Upper lobe of left lung (tissue), 6 donors: ENCODE measurements around the gene MRPL43. TPM values are rescaled to one million over a fixed set of nuclear protein-coding genes. Genes with fewer than 3 reads are reported as not detected.
A peak's percentile ranks its signal among the peaks of the same experiment; 100 is the strongest.

ENCODE experiments used
- ATAC-seq, 2 donors: fragments of 200-7000 bp; cut with Tn5 transposase; one replicate each; pipeline ENCODE4 v1.9.1; 2022; ENCODE audit warnings: mild to moderate bottlenecking in 2 of 2, moderate library complexity in 2 of 2; ENCODE audit not compliant: low FRiP score in 2 of 2
- DNase-seq, 2 donors: peaks; one replicate each; pipeline ENCODE4 v3.0.0-alpha.2; 2019 to 2020
- H3K27ac ChIP-seq, 4 donors: fragments of 200-600 bp; sonication (generic); one replicate each; pipeline ENCODE4 v1.5.1; 2016 to 2019
- H3K27me3 ChIP-seq, 4 donors: fragments of 200-600 bp; sonication (generic); one replicate each; pipeline ENCODE4 v1.5.1; 2017 to 2019
- H3K36me3 ChIP-seq, 4 donors: fragments of 200-600 bp; sonication (generic); one replicate each; pipeline ENCODE4 v1.5.1; 2016 to 2019
- H3K4me1 ChIP-seq, 4 donors: fragments of 200-600 bp; sonication (generic); one replicate each; pipeline ENCODE4 v1.5.1; 2018 to 2019
- H3K4me3 ChIP-seq, 4 donors: fragments of 200-600 bp; sonication (generic); one replicate each; pipeline ENCODE4 v1.5.1; 2017 to 2019; ENCODE audit warnings: mild to moderate bottlenecking in 2 of 4, moderate library complexity in 1 of 4
- H3K9me3 ChIP-seq, 4 donors: fragments of 200-600 bp; sonication (generic); one replicate each; pipeline ENCODE4 v1.5.1; 2018 to 2019
- EP300 ChIP-seq, 4 donors: sonication (generic); formaldehyde crosslinking; IDR thresholded peaks; one replicate each; pipeline ENCODE4 v1.5.1; 2017; ENCODE audit warnings: antibody characterized with exemption in 4 of 4, control low read depth in 2 of 4
- POLR2A ChIP-seq, 4 donors: fragments of 450-650 bp; IDR thresholded peaks; one replicate each; pipeline ENCODE4 v1.5.1; 2016 to 2017; ENCODE audit warnings: antibody characterized with exemption in 4 of 4, mild to moderate bottlenecking in 2 of 4
- POLR2AphosphoS5 ChIP-seq, 2 donors: sonication (generic); formaldehyde crosslinking; IDR thresholded peaks; one replicate each; pipeline ENCODE4 v1.5.1; 2017; ENCODE audit warnings: antibody characterized with exemption in 2 of 2
- WGBS, 2 donors: methylation state at CpG; one replicate each; pipeline ENCODE4 v1.1.5; 2017 to 2018; 5-methylcytosine and 5-hydroxymethylcytosine counted together
- total RNA-seq, 6 donors: library from RNA; depleted of rRNA in 4 of 6; stranded (reverse); fragments of >200 nt in 4 of 6; gene quantifications; one replicate each; pipeline versions ENCODE4 v1.1.0 to v1.2.1, GENCODE V29; 2016 to 2021
- TF ChIP-seq, protein P1 (sequence below), 6 experiments: fragments of 450-650 bp in 4 of 6; fragments of 200-600 bp in 2 of 6; sonication (generic) in 2 of 6; IDR thresholded peaks; one replicate each; pipeline ENCODE4 v1.5.1; 2016 to 2019; ENCODE audit warnings: antibody characterized with exemption in 6 of 6
- donor health status: DM: no; HTN: no; CAD: no; lungs with moderate emphysema.
- donor health status: DM: no; HTN: yes; CAD: no; lungs with severe emphysema.

MRPL43 gene
- total RNA-seq, 6 donors from 2014 or later, result 40.2 to 72.1 (median 63.5) TPM

DNA sequence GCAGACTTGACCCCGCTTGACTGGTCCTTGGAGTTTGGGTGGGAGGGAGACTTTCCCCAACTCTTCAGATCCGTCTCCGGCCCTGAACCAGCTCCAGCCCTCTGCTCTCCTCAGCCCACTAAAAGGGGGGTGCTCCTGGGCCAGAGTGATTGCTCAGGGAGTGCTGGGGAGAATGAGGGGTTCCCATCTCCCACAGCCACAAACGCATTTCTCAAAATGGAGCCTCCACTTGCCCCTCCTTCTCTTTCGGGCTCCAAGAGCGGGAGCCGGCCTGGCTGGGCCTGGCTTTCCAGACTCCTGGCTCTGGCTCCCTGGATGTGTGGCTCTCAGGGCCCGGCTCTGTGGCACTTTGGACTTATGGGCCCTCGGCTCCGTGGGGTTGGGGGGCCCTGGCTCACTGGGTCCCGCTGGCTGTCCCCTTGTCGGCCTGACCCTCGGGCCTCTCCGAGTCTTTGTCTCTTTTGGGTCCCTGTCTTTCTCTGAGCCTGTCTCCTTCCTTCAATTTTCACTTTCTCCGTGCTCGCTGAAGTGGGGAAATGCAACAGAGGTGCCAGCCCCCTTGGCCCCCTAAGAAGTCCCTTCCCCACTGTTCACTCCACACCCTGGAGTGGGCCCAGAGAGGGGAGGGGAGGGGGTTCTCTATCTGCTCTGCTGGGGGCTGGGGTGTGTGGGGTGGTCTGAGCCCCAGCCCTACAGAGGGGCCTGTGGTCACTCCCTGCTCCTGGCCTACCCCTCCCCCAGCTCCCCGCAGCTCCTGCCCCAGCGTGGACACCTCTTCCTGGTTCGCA is 13.0 kb upstream of the MRPL43 start:
- peak in 1 of 2 donors; percentile 77 for DNase-seq
- TF ChIP-seq EP300 (IDR thresholded peaks at IDR 0.05) (no peak), POLR2A (IDR thresholded peaks at IDR 0.05) (no peak), POLR2AphosphoS5 (IDR thresholded peaks at IDR 0.05) (no peak)
- TF ChIP-seq, protein P1, sequence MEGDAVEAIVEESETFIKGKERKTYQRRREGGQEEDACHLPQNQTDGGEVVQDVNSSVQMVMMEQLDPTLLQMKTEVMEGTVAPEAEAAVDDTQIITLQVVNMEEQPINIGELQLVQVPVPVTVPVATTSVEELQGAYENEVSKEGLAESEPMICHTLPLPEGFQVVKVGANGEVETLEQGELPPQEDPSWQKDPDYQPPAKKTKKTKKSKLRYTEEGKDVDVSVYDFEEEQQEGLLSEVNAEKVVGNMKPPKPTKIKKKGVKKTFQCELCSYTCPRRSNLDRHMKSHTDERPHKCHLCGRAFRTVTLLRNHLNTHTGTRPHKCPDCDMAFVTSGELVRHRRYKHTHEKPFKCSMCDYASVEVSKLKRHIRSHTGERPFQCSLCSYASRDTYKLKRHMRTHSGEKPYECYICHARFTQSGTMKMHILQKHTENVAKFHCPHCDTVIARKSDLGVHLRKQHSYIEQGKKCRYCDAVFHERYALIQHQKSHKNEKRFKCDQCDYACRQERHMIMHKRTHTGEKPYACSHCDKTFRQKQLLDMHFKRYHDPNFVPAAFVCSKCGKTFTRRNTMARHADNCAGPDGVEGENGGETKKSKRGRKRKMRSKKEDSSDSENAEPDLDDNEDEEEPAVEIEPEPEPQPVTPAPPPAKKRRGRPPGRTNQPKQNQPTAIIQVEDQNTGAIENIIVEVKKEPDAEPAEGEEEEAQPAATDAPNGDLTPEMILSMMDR (IDR thresholded peaks at IDR 0.05), result no peak
- no peaks in the 10 kb centered on the region for H3K27me3 ChIP-seq
- ATAC-seq, result no peak
- 5 to 15% methylated on average over 15 to 19 of the region's 19 CpGs for WGBS, 2 donors
- H3K9me3 ChIP-seq, result no peaks in the 10 kb centered on the region
- peaks cover 52 to 70% (median 56%) of the 10 kb centered on the region in 4 donors for H3K4me1 ChIP-seq
- H3K27ac ChIP-seq, result peak overlapping the region; percentile 95 to 100 (median 98)
- peak overlapping the region; percentile 62 to 95 (median 78) for H3K4me3 ChIP-seq
- peaks cover 3 to 29% (median 15%) of the 10 kb centered on the region in 4 donors for H3K36me3 ChIP-seq

DNA sequence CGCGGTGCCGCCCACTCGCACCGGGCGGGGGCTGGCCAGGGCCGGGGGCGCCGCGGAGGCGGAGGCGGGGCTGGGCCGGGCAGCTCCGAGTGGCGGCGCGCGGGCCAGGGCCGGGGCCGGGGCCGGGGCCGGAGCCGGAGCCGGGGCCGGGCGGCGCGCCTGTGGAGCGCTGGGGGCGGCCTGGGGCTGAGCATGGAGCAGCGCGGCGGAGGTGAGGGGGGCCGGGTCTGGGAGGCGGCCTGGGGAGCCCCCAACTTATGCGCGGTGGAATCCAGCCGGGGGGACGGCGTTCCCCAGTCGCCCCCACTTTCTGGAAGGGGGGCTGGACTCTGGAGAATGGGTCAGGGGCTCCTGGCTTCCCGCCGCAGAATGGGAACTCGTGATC is 12.4 kb upstream of the MRPL43 start, which contains the start of gene LZTS2:
Gene LZTS2 (plus strand): TSS at position 67 of the 385 bp plus-strand sequence. CDS start 2,731 bp downstream, outside the sequence.
- peak within 1 kb of the TSS; percentile 62 to 95 (median 78) for H3K4me3 ChIP-seq
- no peaks in the 10 kb centered on the region for H3K27me3 ChIP-seq
- H3K4me1 ChIP-seq, result peaks cover 50 to 66% (median 54%) of the 10 kb centered on the region in 4 donors
- H3K36me3 ChIP-seq, result peaks cover 3 to 24% (median 13%) of the 10 kb centered on the region in 4 donors
- H3K9me3 ChIP-seq, result no peaks in the 10 kb centered on the region
- WGBS, 2 donors, result 0 to 6% methylated on average over 3 of the region's 44 CpGs
- DNase-seq, result no peak
- TF ChIP-seq POLR2A (IDR thresholded peaks at IDR 0.05) (no peak), POLR2AphosphoS5 (IDR thresholded peaks at IDR 0.05) (no peak), EP300 (IDR thresholded peaks at IDR 0.05) (no peak)
- TF ChIP-seq, protein P1 (IDR thresholded peaks at IDR 0.05), result no peak
- no peak for ATAC-seq
- peak within 1 kb of the TSS; percentile 95 to 100 (median 98) for H3K27ac ChIP-seq

DNA sequence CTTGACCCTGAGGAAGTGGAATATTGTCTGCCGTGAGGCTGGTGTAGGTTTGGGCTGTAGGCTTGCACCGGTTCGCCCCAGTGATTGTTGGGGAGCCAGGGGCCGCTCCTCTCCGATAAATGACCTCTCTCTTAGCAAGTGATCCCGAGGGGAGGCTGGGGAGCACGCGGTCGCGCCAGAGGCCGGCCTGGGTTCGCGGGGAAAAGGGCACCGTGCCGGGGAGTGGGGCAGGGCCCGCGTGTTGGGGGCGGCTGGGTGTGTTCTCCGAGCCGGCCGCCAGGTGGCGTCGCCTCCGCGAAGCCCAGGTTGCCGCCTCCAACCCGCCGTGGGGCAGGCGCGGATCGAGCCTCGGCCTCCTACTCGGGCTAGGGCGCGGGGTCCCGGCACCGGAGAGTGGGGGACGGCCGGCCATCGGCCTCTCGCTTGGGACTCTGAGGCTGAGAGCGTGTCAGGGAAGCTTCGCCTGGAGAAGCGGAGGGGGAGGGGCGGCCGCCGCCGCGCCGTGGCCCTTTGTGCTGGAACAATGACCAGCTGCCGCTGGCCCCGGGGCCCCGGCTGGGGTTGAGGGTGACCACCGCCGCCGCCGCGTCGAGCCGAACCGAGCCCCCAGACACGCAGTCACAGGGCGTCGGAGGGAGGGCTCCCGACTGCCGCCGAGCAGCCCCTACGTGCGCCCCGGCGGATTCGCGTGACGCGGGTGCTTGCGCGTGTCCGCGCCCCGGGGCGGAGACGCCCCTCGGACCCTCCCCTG is 11.9 kb upstream of the MRPL43 start:
- DNase-seq, result peak; percentile 85 to 97
- TF ChIP-seq POLR2AphosphoS5 (IDR thresholded peaks at IDR 0.05) (peak; percentile 80 to 93), POLR2A (IDR thresholded peaks at IDR 0.05) (peak in 3 of 4 donors; percentile 78 to 91 (median 85)), EP300 (IDR thresholded peaks at IDR 0.05) (peak in 1 of 4 donors; percentile 22)
- TF ChIP-seq, protein P1 (IDR thresholded peaks at IDR 0.05), result peak; percentile 97 to 99 (median 99)
- Histone ChIP-seq H3K36me3 (peaks cover 3 to 19% (median 12%) of the 10 kb centered on the region in 4 donors), H3K9me3 (no peaks in the 10 kb centered on the region), H3K27ac (peak overlapping the region; percentile 95 to 100 (median 98)), H3K4me1 (peaks cover 44 to 62% (median 51%) of the 10 kb centered on the region in 4 donors), H3K4me3 (peak overlapping the region; percentile 62 to 82 (median 77)), H3K27me3 (no peaks in the 10 kb centered on the region)
- WGBS, 2 donors, result 0% methylated on average over 26 to 29 of the region's 83 CpGs
- peak; percentile 82 to 90 for ATAC-seq

DNA sequence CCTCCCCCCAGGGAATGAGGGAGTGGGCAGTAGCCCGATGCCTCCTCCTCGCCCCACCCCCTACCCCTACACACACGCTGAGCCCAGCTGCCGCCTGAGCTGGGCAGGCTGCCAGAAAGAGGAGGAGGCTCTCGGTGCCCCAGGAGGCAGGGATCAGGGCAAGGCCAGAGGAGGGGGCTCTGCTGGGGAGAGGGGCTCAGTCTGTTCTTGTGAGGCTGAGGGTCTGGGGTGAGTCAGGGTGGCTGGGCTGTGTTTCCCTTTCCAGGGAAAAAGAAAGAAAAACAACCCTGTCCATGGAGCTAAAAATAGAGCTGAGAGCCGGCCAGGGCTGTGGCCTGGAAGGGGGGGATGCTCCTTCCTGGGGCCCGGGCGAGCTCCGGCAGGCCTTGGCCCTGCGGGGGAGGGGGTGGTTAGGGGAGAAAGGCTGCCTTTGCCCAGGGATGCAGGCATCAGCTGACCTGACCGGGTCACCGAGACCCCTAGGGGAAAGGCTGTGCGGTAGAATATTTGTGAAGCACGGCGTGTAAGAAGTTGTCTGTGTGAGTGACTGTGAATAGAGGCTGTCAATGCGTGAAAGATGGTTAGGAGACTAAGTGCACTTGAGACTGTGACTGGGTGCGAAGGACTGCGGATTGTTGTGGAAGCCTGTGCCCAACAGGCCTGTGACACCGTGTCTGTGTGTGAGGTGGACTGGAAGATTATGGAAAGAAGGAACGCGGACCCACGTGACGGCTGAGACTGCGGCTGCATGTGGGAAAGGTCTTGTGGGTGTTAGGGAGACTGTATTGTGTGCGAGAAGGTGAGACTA is 11.1 kb upstream of the MRPL43 start:
- Histone ChIP-seq H3K27me3 (no peaks in the 10 kb centered on the region), H3K4me1 (peaks cover 38 to 54% (median 47%) of the 10 kb centered on the region in 4 donors), H3K27ac (peak overlapping the region; percentile 95 to 100 (median 98)), H3K9me3 (no peaks in the 10 kb centered on the region), H3K36me3 (peaks cover 0 to 19% (median 6%) of the 10 kb centered on the region in 4 donors), H3K4me3 (peak overlapping the region; percentile 62 to 82 (median 68))
- TF ChIP-seq POLR2AphosphoS5 (IDR thresholded peaks at IDR 0.05) (peak; percentile 16 to 36), EP300 (IDR thresholded peaks at IDR 0.05) (no peak), POLR2A (IDR thresholded peaks at IDR 0.05) (no peak)
- TF ChIP-seq, protein P1 (IDR thresholded peaks at IDR 0.05), result no peak
- DNase-seq (peak; percentile 85 to 87), ATAC-seq (peak; percentile 50 to 77)
- WGBS, 2 donors, result 5 to 6% methylated on average over 25 of the region's 25 CpGs
